K562 (cell line): ENCODE measurements around the gene TLN1.

Experiments used
- CAMTA2 ChIP-seq: fragments of 250-450 bp; sonication (Bioruptor Pico); conservative IDR thresholded peaks from 2 replicates; pipeline ENCODE4 v1.5.1; 2022
- RFX5 ChIP-seq: IDR thresholded peaks from 2 replicates; pipeline ENCODE4 v1.6.1; 2011; ENCODE audit warnings: low read depth, mild to moderate bottlenecking, improper control_type of control experiment, low read length
- SMC3 ChIP-seq: conservative IDR thresholded peaks from 2 replicates; pipeline ENCODE4 v1.6.1; 2011; ENCODE audit warnings: low read depth, low read length, improper control_type of control experiment; ENCODE audit not compliant: insufficient read depth

- TF ChIP-seq SMC3: no peak
- TF ChIP-seq CAMTA2 (CRISPR knock-in tag): no peak
- TF ChIP-seq RFX5: no peak
Measured at GRCh38 chr9:35778496-35778895, 46.5 kb upstream of the TLN1 start.
